Measurements from ENCODE around the gene TMEM44.
"Not testable (repeated sequence)": the region's sequence is repeated elsewhere in the genome, so short reads cannot be mapped to it uniquely, and the experiment has no call there.

The TMEM44 gene

GRCh38 chr3:194608981-194609380 is 24.2 kb downstream of the TMEM44 start:
- DNase-seq: no peak

- peak in 1 of 3 experiments; percentile 52 for DNase-seq
Observed at GRCh38 chr3:194607592-194608389, 25.4 kb downstream of the TMEM44 start.

- peak in 1 of 3 experiments; percentile 13 for DNase-seq
Observed at GRCh38 chr3:194606941-194607340, 26.3 kb downstream of the TMEM44 start.

GRCh38 chr3:194606163-194606562 is 27.1 kb downstream of the TMEM44 start:
- DNase-seq: no peak

DNA sequence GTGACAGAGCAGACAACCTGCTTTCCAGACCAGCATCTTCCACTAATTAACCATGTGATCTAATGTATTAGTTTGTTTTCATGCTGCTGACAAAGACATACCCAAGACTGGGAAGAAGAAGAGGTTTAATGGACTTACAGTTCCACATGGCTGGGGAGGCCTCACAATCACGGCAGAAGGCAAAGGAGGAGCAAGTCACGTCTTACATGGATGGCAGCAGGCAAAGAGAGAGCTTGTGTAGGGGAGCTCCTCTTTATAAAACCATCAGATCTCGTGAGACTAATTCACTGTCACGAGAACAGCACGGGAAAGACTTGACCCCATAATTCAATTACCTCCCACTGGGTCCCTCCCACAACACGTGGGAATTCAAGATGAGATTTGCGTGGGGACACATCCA is 27.9 kb downstream of the TMEM44 start:
- DNase-seq: not testable (repeated sequence)

DNA sequence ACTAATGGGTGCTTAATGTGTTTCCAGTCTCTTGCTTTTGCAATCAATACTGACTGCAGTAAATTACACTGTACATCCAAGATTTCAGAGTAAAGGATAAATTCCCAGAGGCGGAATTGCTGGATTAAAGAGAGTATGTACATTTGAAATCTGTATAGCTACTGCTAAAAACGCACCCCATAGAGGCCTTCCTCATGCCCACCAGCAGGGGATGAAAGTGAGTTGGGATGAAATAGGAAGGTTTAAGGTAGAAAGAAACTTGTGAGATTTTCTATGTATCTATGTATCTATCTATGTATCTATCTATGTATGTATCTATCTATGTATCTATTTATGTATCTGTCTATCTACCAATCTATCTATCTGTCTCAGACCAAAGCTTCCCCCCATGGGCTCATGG is 28.4 kb downstream of the TMEM44 start:
- no peak for DNase-seq

DNA sequence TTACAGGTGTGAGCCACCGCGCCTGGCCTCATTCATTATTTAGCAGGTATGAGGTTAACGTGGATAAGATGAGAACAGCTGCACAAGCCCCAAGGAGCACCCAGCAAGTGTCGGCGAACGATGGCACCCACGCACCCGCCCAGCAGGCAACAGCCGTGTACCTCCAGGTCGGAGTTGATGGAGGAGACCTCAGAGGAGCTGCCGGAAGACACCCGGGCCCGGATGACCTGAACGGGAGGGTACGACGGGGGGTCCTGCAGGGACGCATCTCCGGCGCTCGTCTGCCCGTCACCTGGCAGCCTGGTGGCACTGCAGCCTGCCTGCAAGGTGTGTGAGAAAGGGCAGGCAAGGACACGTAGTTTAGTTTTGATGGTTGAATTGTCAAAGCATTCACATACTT is 29.1 kb downstream of the TMEM44 start:
- no peak for DNase-seq

DNA sequence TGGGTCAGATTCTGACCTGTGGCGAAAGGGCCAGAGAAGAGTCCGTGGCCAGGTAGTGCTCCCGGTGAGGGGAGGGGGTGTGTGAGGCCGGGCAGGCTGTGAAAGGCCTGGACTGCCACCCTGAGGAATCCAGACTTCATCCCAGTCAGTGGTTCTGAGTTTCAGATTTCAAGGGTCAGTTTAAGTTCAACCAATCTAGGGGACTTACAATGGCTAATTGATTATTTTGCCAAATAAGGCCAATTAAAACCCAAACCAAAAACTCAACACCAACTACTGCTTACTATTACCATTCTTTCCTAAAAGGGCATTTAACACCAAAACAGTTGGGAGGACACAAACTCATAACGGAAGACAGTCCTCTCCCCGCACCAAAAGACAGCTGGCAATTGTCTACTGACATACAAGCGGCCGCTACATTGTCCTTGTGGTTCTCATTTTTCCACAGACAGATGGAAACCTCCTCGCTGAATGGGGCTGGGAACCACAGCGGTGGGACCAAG is 30.5 kb downstream of the TMEM44 start:
- DNase-seq: no peak

GRCh38 chr3:194598771-194599557 is 34.3 kb downstream of the TMEM44 start:
- DNase-seq: no peak

DNA sequence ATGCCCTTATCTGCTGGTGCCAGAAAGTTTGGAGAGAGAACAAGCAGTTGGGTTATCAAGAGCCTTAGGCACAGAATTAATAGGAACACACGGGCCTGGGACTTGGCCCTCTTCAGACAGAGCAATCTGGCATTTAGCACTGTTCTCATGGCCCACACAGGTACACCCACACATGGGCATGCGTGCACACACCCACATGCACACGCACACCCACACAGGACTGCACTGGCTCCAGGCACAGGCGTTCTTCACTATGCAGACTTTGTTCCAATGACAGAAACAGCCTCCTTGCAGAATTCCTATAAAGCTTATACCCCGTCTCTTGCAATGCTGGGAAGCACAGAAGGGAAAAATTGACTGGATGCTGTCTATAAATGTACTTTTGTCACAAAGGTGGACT is 36.3 kb downstream of the TMEM44 start:
- no peak for DNase-seq

GRCh38 chr3:194592798-194593752 is 40.1 kb downstream of the TMEM44 start:
- DNase-seq: no peak

DNA sequence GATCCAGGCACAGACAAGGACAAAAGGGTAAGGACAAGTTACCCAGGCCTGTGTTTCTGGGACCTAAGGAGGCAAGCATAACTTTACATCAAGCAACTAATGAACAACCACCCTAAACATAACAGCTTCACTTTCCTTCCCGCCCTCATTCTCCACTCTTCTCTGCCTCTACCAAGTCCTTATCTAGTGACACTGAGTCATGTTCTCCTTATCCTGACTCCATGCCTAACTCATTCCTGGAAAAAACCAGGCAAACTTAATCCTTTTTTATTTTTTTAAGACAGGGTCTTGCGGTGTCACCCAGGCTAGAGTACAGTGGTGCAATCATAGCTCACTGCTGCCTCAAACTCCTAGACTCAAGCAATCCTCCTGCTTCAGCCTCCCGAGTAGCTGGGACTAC is 44.5 kb downstream of the TMEM44 start:
- no peak for DNase-seq

- no peak for DNase-seq
Observed at GRCh38 chr3:194588236-194588635, 45.0 kb downstream of the TMEM44 start.

DNA sequence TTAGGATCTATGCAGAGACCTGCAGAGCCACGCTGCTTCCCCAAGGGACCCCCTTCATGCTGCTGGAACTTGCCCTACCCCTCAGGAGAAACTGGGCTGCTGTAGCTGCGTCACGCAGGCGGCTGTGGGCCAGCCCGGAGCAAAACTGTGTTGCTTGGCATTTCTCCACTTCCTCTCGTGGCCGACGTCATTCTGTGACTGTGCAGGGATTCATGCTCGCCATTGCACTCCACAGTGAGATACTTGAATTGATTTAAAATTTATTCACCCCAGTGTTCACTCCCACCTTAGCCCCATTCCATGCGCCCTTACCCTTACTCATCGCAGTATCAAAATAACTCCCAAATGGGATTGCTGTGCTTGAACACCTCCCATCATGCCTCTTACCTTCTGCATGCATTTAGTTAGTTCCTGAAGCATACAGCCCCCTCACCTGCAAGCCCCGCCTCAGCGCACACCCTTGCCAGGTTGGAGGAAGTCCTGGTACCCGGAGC is 45.7 kb downstream of the TMEM44 start:
- DNase-seq: no peak

DNA sequence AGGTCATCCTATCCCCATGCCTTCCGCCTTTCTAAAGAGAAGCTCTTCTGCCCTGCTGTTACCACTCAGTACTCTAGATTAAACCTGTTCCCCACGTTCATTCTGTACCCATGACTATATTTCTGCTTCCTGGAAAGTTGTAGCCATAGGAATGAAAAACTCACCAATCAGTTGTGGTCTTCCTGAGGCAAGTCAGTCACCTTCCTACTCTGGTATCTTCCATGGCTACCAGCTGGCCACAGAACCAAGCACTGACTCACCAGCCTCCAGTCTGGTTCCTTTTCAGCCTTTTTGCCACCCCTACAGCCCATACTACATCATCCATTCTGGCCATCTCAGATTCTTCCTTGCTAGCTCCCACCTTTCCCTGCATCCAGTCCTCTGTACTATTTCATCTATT is 46.4 kb downstream of the TMEM44 start:
- DNase-seq: no peak

DNA sequence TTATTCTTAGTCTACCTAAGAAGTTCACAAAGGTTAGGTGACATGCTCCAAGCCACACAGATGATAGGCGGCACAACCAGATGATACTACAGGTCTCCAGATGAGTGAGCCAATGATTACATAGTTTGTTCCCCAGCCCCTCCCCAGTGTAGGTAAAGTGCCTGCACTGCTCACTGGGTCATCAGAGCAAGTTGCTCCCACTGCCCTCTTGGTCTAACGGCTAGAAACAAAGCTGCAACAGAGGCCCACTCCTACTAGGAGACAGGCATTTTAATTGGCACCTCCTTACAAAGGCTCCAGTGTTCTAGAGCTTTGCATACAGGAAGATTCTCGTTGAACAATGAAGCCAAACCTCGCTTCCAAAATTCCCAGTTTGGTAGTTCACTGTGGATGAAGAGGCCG is 47.3 kb downstream of the TMEM44 start:
- DNase-seq: no peak

DNA sequence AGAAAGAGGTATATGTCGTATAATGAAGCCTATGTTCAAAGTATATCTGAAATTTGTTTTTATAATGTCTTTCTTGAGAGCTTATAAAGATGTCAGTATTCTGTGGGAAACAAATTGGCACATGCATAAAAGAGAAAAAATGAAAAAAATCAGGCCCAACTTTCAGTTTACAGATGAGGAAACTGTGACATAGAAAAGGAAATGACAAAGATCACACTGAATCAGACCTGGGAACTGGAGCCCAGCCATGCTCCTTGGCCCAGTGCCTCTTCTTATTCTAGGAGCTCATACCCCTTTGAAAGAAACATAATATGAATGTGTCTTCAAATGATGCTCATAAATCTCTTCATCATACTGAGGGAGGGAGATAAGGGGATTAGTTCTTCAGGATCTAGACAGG is 48.4 kb downstream of the TMEM44 start:
- no peak for DNase-seq

- DNase-seq: no peak
Observed at GRCh38 chr3:194584320-194584776, 48.9 kb downstream of the TMEM44 start.

GRCh38 chr3:194582196-194582905 is 50.9 kb downstream of the TMEM44 start:
- DNase-seq: no peak

DNA sequence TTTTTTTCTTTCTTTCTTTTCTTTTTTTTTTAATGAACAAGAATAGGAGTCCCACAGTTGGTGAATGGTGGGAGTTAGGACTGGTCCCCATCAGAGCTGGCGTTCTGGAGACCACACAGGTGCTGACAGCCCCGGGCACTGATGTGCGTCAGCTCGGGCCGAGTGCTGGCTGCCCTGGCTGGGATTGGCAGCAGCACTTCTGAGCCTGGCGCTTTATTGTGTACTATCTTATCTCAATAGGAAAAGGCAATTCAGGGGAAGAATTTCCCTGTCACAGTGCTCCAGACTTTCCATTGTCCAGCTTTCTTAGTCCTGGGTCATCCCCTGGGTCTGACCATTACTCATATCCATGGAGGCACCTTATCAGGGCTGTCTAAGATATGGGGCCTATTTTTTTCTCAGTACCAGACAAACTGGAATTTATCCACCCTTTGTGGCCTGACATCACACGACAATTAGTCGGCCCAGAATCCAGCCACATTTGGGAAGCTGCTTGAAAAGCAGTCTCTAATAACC is 54.1 kb downstream of the TMEM44 start:
- no peak for DNase-seq

Measured in NCI-H1417 (cell line).